ENCODE data around the gene SLC2A1. TPM values are rescaled to one million over a fixed set of nuclear protein-coding genes. Genes with fewer than 3 reads are reported as not detected.

The SLC2A1 gene
- total RNA-seq, 1 experiment from 2014 or later, result 218 TPM

DNA sequence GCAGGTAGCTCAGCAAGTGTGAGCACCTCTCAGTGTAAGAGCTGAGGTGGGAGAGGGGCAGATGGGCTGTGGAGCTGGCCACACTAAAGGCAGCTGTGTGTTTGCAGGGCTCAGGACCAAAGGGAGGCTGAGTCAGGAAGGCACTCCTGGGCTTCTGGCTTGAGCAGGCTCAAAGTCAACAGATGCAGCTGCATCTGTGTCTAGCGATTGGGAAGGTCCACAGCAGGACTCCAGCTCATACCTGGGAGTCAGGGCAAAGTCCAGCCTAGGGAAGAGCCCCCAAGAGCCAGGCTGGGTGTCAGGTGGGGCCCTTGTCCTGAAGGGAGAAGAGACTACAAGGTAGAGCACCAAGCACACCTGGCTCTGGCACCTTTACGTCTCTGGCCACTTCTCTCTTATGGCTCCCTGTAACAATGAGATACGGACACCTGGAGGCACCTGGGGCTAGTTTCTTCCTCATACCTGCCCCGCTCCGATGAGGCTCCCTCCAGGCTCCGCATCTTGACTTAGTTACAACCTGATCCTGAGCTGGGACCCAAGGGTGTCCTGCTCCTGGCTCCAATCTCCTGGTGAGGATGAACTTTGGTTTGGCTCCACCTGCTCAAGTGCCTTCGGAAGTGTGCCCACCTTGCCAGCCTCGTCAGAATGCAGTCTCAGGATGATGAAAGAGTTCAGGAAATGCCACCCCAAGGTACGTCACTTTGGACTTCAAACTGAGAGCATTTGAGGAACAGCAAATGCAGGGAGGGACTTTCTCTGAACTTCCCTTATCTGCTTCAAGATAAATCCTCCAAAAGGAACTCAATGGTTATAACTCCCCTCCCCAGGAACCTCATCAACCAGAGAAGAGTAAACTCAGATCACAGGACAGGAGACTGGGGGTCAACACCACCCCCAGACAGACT lies 21.5 kb upstream of the SLC2A1 start:
- no peak for DNase-seq (ENCODE audit: low read depth)

GRCh38 chr1:42979036-42979430 lies 20.4 kb upstream of the SLC2A1 start:
- no peak for DNase-seq (ENCODE audit: low read depth)

GRCh38 chr1:42978317-42979035 lies 19.8 kb upstream of the SLC2A1 start:
- no peak for DNase-seq (ENCODE audit: low read depth)

- no peak for DNase-seq (ENCODE audit: low read depth)
Observed at GRCh38 chr1:42977653-42978052, 19.0 kb upstream of the SLC2A1 start.

DNA sequence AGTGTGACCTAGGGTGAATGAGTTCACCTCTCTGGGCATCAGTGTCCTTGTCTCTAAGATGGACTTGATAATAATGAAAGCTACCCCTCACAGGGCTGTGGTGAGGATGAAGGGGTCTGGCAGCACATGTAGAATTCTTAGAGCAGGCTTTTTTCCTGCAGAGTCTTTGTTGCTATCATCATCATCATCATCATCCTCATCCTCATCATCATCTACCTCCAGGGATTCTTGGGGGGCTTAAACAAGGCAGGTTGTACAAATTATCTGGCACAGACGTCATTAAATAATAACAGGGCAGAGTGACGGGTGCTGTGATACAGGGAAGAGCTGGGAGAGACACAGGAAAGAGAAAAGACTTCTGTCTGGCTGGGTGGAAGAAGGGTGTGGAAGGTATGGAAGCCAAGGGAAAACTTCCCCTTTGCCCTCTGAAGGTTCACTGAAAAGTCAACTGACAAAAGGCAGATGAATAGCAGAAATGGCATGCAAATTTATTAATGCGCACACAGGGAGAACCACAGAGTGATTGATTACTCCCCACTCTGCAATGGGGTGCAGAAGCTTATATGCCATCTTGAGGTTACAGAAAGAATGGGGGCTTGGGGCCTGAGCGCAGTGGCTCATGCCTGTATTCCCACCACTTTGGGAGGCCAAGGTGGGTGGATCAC lies 17.0 kb upstream of the SLC2A1 start:
- no peak for DNase-seq (ENCODE audit: low read depth)

DNA sequence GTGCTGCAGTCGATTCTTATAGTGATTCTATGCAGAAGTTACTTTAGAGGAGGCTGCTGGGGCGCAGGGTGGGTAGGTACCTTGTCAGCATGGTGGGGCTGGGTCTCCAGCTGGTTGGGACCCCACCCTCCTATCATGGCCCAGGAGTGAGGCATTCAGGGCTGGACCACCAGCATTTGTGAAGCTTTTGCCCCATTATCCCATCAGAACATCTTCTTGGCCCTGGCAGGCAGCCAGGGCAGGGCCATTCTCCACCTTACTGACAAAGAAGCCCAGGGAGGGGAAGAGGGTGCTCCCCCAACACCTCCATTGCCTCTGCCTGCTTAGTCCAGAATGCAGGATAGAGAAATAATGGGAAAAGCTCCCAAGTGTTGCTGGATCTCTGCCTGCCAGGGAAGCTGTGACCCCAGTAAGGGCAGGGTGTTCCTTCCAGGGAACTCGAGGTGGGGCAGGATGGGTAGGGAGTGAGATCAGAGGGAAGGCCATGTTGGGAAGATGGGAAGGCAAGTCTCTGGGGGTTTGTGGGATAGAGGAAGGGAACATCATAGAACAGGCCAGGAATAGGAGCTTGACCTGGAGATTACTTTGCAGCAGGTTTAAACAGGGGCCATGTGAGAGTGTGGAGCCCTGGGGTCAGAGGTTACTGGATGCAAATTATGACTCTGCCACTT lies 16.2 kb upstream of the SLC2A1 start:
- DNase-seq (ENCODE audit: low read depth), result no peak

GRCh38 chr1:42973799-42974198 lies 15.1 kb upstream of the SLC2A1 start:
- DNase-seq (ENCODE audit: low read depth), result no peak

- DNase-seq (ENCODE audit: low read depth), result peak; percentile 62
Observed at GRCh38 chr1:42973286-42973685, 14.6 kb upstream of the SLC2A1 start.

GRCh38 chr1:42971841-42972291 lies 13.2 kb upstream of the SLC2A1 start:
- DNase-seq (ENCODE audit: low read depth), result peak; percentile 63

- DNase-seq (ENCODE audit: low read depth), result no peak
Observed at GRCh38 chr1:42970143-42970542, 11.5 kb upstream of the SLC2A1 start.

- DNase-seq (ENCODE audit: low read depth), result no peak
Observed at GRCh38 chr1:42968654-42969053, 10.0 kb upstream of the SLC2A1 start.

DNA sequence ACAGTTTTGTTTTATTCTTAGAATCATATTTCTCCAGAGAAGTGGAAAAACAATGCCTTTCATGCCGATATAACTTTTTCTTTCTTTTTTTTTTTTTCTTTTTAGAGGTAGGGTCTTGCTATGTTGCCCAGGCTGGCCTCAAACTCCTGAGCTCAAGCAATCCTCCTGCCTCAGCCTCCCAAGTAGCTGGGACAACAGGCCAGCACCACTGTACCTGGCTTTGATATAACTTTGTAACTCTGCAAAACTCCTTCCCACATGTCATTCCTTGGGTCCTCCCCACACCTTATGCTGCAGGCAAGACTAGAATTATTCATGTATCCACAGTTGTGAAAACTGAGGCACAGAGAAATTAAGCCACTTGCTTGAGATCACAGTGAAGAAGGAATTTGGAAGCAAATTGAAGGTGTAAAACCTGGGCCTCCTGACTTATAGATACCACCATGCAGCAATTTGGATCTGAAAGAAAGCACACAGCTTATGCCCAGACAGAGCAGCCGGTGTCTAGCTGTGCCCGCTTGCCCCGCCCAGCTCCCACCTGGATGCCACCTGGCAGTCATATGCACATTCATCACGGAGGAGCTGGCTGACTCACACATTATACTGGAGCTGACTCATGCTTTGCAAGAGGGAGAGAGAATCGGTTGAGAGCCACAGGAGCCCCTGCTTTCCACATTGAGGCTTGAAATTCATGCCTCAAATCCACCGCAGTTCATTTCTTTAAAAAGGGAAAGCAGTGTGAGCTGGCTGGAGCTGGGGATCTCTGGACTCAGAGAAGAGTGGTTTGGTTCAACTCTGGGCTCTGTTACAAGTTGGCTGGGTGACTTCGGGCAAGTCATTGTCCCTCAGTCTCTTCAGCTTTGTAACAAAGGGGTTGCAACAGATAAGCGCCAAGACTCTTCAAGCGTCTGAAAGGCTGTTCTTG lies 8.3 kb upstream of the SLC2A1 start:
- DNase-seq (ENCODE audit: low read depth), result peak; percentile 98

- DNase-seq (ENCODE audit: low read depth), result no peak
Observed at GRCh38 chr1:42965378-42965777, 6.7 kb upstream of the SLC2A1 start.

GRCh38 chr1:42964044-42964812 lies 5.6 kb upstream of the SLC2A1 start:
- no peak for DNase-seq (ENCODE audit: low read depth)

DNA sequence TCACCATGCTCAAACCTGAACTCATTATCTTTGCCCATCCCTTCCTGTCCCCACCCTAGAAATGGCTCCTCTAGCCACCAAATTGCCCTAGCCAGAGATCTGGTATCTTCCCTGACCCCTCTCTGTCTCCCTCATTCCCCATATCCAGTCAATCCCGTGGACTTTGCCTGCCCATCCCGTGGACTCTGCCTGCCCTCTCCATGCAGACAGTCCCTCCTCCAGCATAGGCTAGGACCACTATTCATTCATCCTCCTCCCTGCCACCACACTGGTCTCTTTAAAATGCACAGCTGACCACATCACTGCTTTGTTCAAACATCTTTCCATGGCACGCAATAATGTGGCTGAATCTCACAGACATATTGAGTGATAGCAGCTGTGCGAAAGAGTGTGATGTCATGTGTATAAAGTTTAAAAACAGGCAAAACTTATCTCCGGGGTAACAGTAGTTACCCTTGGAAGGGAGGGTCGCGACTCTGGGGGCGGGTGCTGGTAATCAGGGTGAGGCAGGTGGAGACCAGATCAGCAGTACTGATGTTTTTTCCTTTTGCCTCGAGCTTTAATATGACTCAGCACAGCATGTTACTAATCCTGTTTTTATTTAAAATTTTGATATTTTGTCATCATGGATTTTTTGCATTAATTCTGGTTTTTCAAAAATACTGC lies 4.8 kb upstream of the SLC2A1 start:
- DNase-seq (ENCODE audit: low read depth), result peak; percentile 88

DNA sequence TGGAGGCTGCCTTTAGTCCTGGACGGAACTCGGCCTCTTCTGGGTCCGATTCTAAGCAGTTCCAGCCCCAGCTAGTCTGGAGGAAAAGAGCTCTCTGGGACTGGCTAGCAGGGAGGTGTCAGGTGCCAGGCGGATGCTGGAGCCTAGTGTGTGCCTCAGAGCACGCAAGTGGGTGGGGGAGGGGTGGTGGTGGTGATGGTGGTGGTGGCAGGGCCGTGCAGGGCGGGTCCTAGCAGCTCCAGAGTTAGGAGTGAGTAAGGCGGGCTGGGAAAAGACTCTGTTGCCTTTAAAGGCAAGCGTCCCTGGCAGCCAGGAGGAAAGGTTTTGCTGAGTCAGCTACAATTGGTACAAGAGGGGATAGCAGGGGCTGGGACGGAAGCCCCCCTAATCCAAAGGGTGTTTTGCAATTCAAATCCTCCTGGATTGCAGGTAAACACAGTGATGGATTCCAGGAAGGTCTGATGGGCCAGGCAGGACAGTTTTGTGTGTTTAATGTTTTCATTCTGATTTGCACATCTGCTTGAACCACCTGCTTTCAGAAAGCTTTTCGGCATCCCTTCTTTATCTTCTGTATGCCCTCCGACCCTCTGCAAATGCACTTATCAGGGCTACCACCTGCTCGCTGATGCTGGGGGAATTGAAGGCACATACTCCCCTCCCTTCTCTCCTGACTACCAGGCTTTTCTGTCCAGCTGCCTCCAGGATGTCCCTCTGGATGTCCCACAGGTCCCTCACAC lies 4.1 kb upstream of the SLC2A1 start:
- peak; percentile 83 for DNase-seq (ENCODE audit: low read depth)

GRCh38 chr1:42961312-42962091 lies 2.8 kb upstream of the SLC2A1 start:
- DNase-seq (ENCODE audit: low read depth), result peak; percentile 52

Measured in M059J (cell line).